HepG2 (cell line): Measurements from ENCODE around the gene SLC4A2. TPM values are rescaled to one million over a fixed set of nuclear protein-coding genes. Genes with fewer than 3 reads are reported as not detected.
A peak's percentile ranks its signal among the peaks of the same experiment; 100 is the strongest.

ENCODE experiments used
- ATF1 ChIP-seq: IDR thresholded peaks from 2 replicates; pipeline ENCODE4 v1.6.1; 2016; ENCODE audit warnings: mild to moderate bottlenecking, control low read depth
- DBP ChIP-seq: sonication (generic); formaldehyde crosslinking; IDR thresholded peaks from 2 replicates; pipeline ENCODE4 v1.4.0; 2020; ENCODE audit warnings: missing genetic modification reagents; ENCODE audit errors: not compliant biosample characterization
- FOXC1 ChIP-seq: sonication (generic); formaldehyde crosslinking; IDR thresholded peaks from 2 replicates; pipeline ENCODE4 v1.8.0; 2022; ENCODE audit warnings: mild to moderate bottlenecking, missing genetic modification reagents, borderline replicate concordance
- GABPA ChIP-seq, 2 experiments: IDR thresholded peaks; 2 replicates each; pipeline ENCODE4 v1.6.1; 2011 to 2016; ENCODE audit warnings: low read depth in 2 of 2, low read length in 1 of 2, missing biosample characterization in 1 of 2, missing genetic modification characterization in 1 of 2
- JARID2 ChIP-seq: sonication (generic); formaldehyde crosslinking; IDR thresholded peaks from 2 replicates; pipeline ENCODE4 v1.8.1; 2023; ENCODE audit warnings: missing genetic modification reagents, inconsistent platforms; ENCODE audit not compliant: insufficient replicate concordance
- THAP11 ChIP-seq: IDR thresholded peaks from 2 replicates; pipeline ENCODE4 v1.6.1; 2016; ENCODE audit warnings: missing biosample characterization, missing genetic modification reagents
- ZBTB26 ChIP-seq: IDR thresholded peaks from 2 replicates; pipeline ENCODE4 v1.6.1; 2016; ENCODE audit warnings: missing compliant biosample characterization, missing genetic modification reagents, borderline replicate concordance
- ZBTB43 ChIP-seq: sonication (generic); formaldehyde crosslinking; conservative IDR thresholded peaks from 2 replicates; pipeline ENCODE4 v1.4.0; 2020; ENCODE audit warnings: missing genetic modification reagents
- ZNF207 ChIP-seq: fragments of 450-650 bp; IDR thresholded peaks from 2 replicates; pipeline ENCODE4 v1.6.1; 2016; ENCODE audit warnings: antibody characterized with exemption, borderline replicate concordance
- ZNF275 ChIP-seq: sonication (generic); formaldehyde crosslinking; IDR thresholded peaks from 2 replicates; pipeline ENCODE4 v1.8.0; 2022; ENCODE audit warnings: missing genetic modification reagents, mild to moderate bottlenecking, inconsistent platforms, borderline replicate concordance
- ZNF318 ChIP-seq: sonication (generic); formaldehyde crosslinking; IDR thresholded peaks from 2 replicates; pipeline ENCODE4 v1.4.0; 2020; ENCODE audit warnings: mild to moderate bottlenecking, missing genetic modification reagents
- ZNF331 ChIP-seq: sonication (generic); formaldehyde crosslinking; IDR thresholded peaks from 2 replicates; pipeline ENCODE4 v1.4.0; 2020; ENCODE audit warnings: missing genetic modification reagents
- ZNF343 ChIP-seq: sonication (generic); formaldehyde crosslinking; IDR thresholded peaks from 2 replicates; pipeline ENCODE4 v1.4.0; 2020; ENCODE audit warnings: mild to moderate bottlenecking, missing genetic modification reagents
- ZNF709 ChIP-seq: sonication (generic); formaldehyde crosslinking; IDR thresholded peaks from 2 replicates; pipeline ENCODE4 v1.5.0; 2020; ENCODE audit warnings: mild to moderate bottlenecking, missing genetic modification reagents
- ZZZ3 ChIP-seq: sonication (generic); formaldehyde crosslinking; IDR thresholded peaks from 2 replicates; pipeline ENCODE4 v1.4.0; 2020; ENCODE audit warnings: missing genetic modification reagents, mild to moderate bottlenecking, borderline replicate concordance
- polyA plus RNA-seq, 8 experiments: library from polyadenylated mRNA; depleted of rRNA in 3 of 8; stranded (reverse) in 7 of 8; unstranded in 1 of 8; fragments of >200 nt; fragmentation: Illumina TruSeq in 4 of 8; extraction: Trizol in 4 of 8; gene quantifications; 2 replicates each; pipeline versions ENCODE4 v1.2.1 to v1.2.3, GENCODE V29; 2011 to 2016; ENCODE audit warnings: low read depth in 4 of 8, missing spikeins in 1 of 8, mixed read lengths in 1 of 8; ENCODE audit not compliant: insufficient read depth in 1 of 8
- total RNA-seq, 5 experiments: library from RNA; depleted of rRNA; stranded (reverse); fragments of >200 nt; fragmentation: Illumina TruSeq; extraction: Trizol; gene quantifications; 2 replicates each; pipeline ENCODE4 v1.2.3, GENCODE V29; 2016; ENCODE audit warnings: low read depth in 1 of 5

The SLC4A2 gene
- total and polyA plus RNA-seq, 2 of the 13 experiments (the other 11 are each of a cell fraction or from before 2014, with no cell fraction given), result 51.9 to 73.4 TPM

- TF ChIP-seq ZZZ3 (peak; percentile 43; the same call in 1 of the 2 replicates), GABPA (IDR thresholded peaks at IDR 0.05; ENCODE audit: low read depth, low read length) (no peak), GABPA (CRISPR knock-in tag; IDR thresholded peaks at IDR 0.05; ENCODE audit: low read depth) (peak; percentile 95), ZNF709 (0 out of 2 replicates have a peak, but pooled peaks have one; percentile 23), FOXC1 (CRISPR knock-in tag) (0 out of 2 replicates have a peak, but pooled peaks have one; percentile 9), ZBTB26 (CRISPR knock-in tag) (peak; percentile 89), ZBTB43 (CRISPR knock-in tag) (peak; percentile 37; the same call in 1 of the 2 replicates), THAP11 (CRISPR knock-in tag) (peak; percentile 99), ZNF207 (no peak), DBP (CRISPR knock-in tag) (no peak), ZNF343 (CRISPR knock-in tag) (no peak), JARID2 (CRISPR knock-in tag) (no peak), ATF1 (CRISPR knock-in tag) (peak; percentile 84), ZNF331 (0 out of 2 replicates have a peak, but pooled peaks have one; percentile 10), ZNF275 (CRISPR knock-in tag) (no peak; the same call in 1 of the 2 replicates), ZNF318 (no peak)
These were observed 1.2 kb upstream of the SLC4A2 start (continued) for GRCh38 chr7:151057989-151058780.
